NB4 (cell line): ENCODE data around the gene GNPDA2.

Experiments used
- CTCF ChIP-seq: IDR thresholded peaks from one replicate; pipeline ENCODE4 v1.5.1; 2012; ENCODE audit warnings: low read depth, low read length
- MYC ChIP-seq: IDR thresholded peaks from 2 replicates; pipeline ENCODE4 v1.6.1; 2011; ENCODE audit warnings: low read depth, low read length
- POLR2A ChIP-seq: IDR thresholded peaks from 2 replicates; pipeline ENCODE4 v1.6.1; 2011; ENCODE audit warnings: mild to moderate bottlenecking; ENCODE audit not compliant: insufficient read length; ENCODE audit errors: extremely low read depth

DNA sequence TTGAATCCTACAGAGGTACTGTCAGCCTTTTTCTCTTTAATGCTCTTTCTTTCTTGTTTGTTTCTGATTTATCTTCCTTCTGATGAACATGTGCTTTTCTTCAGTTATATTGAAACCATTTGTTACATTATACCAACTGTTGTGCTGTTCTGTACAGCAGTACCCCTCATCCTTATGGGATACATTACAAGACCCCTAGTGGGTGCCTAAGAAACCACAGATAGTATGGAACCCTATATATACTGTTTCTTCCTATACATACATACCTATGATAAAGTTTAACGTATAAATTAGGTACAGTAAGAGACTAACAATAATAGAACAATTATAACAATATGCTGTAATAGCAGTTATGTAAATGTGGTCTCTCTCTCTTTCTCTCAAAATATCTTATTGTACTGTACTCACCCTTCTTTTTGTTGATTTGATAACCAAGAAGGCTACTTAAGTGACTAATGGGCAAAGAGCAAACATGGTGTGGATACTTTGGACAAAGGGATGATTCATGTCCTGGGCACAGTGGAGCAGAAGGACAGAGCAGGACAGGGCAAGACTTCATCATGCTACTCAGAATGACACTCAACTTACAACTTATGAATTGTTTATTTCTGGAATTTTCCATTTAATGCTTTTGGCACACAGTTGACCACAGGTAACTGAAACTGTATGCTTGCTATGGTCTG lies 64.3 kb downstream of the GNPDA2 start:
- TF ChIP-seq POLR2A (no peak), CTCF (no peak), MYC (no peak)
